Measurements from ENCODE around the gene KLHL18.

DNA sequence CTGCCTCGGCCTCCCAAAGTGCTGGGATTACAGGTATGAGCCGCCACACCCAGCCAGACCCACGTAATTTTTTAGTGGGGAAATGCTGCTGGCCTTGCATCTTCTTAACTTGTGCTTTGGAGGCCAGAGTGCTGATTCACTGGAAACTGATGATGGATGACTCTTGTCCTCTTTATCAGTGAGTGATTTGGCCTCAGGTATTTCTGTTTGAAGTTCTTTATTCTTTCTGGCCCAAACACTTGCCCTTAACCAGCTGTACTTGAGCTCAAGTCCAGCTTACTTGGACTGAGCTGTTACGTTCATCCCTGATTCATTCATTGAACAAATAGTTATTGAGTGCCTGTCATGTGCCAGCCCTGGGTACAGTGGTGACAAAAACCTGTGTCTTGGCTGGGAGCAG lies 102.3 kb downstream of the KLHL18 start:
- TF ChIP-seq, protein P1, sequence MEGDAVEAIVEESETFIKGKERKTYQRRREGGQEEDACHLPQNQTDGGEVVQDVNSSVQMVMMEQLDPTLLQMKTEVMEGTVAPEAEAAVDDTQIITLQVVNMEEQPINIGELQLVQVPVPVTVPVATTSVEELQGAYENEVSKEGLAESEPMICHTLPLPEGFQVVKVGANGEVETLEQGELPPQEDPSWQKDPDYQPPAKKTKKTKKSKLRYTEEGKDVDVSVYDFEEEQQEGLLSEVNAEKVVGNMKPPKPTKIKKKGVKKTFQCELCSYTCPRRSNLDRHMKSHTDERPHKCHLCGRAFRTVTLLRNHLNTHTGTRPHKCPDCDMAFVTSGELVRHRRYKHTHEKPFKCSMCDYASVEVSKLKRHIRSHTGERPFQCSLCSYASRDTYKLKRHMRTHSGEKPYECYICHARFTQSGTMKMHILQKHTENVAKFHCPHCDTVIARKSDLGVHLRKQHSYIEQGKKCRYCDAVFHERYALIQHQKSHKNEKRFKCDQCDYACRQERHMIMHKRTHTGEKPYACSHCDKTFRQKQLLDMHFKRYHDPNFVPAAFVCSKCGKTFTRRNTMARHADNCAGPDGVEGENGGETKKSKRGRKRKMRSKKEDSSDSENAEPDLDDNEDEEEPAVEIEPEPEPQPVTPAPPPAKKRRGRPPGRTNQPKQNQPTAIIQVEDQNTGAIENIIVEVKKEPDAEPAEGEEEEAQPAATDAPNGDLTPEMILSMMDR (conservative IDR thresholded peaks at IDR 0.05; ENCODE audit: low read depth, low read length) = no peak
- TF ChIP-seq EZH2phosphoT487 (IDR thresholded peaks at IDR 0.05; ENCODE audit: borderline replicate concordance, low read length) (no peak), EZH2 (IDR thresholded peaks at IDR 0.05; ENCODE audit: low read length, unreplicated experiment) (no peak)

All from PC-3 (cell line).